Posterior vena cava (tissue), 2 donors: Measurements from ENCODE around the gene KCNIP2. TPM values are rescaled to one million over a fixed set of nuclear protein-coding genes. Genes with fewer than 3 reads are reported as not detected.
A peak's percentile ranks its signal among the peaks of the same experiment; 100 is the strongest.

Experiments
- DNase-seq: peaks from one replicate; pipeline ENCODE4 v3.0.0-alpha.2; 2020; ENCODE audit warnings: low spot score
- intact Hi-C, 2 donors: fragments of 100-400 bp; cut with DNase I; formaldehyde crosslinking; loops; one replicate each; pipeline versions ENCODE4 v1.14.1 to v1.14.2; 2022 to 2023
- long read RNA-seq, 2 donors: library from polyadenylated mRNA; unstranded; transcript quantifications; one replicate each; pipeline ENCODE4 v2.0.0, GENCODE V29; 2020 to 2021
- total RNA-seq, 2 donors: library from RNA; stranded (reverse); fragmentation: NEBNext Ultra II Directional; extraction: Animal tissue kit (Norgen Biotek cat#: 25700); gene quantifications; one replicate each; pipeline ENCODE4 v1.2.1, GENCODE V29; 2021
- donor health status: DM: yes; HTN: yes; CAD: no.
- donor health status: DM: yes; HTN: yes; CAD: no.

KCNIP2 gene
- total RNA-seq: 1 to 10 TPM; 2.3 to 2.7 TPM
- long read RNA-seq, donor 1: 0 reads
- long read RNA-seq, donor 2: 0 reads

DNA sequence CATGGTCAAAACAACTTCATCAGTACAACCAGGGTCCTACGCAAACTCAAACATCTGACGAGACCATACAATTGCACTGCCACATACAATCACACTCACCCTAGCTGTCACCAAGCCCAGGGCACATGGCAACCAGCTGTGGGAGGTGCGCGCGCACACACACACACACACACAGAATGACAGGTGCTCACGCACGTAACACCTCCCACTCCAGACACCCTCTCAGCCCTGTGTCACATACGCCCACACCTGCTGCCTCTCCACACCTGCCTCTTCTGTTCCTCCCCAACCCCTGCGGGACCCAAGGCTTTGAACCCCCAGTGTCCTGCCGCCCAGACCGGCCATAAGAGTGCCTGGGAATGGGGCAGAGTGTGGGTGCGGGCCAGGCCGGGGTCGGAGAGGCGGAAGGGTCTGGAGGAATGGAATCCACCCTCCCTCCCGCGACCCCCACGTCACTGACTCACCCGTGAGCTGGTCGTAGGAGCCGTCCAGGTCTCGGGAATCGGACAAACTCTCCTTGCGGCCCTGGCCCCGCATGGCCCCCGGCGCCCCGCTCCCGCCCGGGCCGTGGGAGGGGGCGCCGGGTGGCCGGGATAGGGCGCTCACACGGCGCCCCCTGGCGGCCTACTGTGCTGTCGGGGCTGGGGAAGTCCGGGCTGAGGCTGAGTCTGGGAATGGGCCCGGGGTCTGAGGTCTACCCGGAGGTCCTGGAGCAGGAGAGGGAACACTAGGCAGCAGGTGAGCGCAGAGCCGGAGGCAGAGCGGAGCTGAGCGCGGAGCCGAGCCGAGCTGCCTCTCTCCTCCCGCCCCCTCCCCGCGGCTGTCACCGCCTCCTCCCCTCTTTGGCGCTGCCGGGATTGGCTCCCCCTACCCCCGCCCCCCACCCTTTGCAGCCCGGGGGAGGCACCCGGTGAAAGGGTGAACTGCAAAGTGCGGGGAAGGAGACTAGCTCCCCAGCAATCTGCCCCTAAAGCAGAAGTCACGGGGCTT, at the start of gene KCNIP2:
TSS of gene KCNIP2 (minus strand) at position 769 of the 990 bp plus-strand sequence. CDS start at position 537, 232 bp downstream.
- intact Hi-C loops: loop anchor here (5.0 to 10.0 kb wide), 3 partner anchors 161 to 521 kb away; no protein-coding TSS in a partner anchor
- DNase-seq: no peak

DNA sequence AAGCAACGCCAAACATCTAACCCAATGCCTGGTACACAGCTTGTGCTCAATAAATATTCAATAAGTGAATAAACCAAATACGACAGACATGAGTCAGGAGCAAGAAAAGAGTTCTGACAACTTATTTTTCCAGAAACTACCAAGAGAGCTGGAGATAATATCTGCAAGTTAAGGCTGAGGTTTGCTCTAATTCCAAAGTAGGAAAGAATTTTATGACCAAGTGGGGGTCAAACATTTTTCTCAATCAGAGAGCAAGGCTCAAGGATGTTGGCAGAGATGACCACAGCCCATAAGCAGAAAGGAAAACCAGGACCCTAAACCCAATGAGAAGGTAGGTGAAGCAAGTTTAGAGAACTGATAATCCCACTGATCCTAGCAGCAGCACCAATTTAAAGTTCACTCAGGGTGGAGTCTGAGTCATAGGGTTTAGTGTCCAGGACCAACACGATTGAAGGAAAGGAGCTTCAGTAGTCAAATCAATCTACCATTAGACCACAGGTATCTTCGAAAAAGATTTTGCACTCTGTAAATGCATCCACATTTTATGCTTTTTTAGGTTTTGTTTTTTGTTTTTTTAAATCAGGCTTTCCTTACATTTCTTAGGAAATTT, 49.3 kb upstream of the KCNIP2 start:
- DNase-seq: no peak
- intact Hi-C loops: no loop called here

- DNase-seq: peak; percentile 88
- intact Hi-C loops: loop anchor here (2.0 to 5.0 kb wide), 2 partner anchors 119 to 123 kb away; no protein-coding TSS in a partner anchor
These were observed 45.9 kb upstream of the KCNIP2 start for GRCh38 chr10:101889256-101890210.

DNA sequence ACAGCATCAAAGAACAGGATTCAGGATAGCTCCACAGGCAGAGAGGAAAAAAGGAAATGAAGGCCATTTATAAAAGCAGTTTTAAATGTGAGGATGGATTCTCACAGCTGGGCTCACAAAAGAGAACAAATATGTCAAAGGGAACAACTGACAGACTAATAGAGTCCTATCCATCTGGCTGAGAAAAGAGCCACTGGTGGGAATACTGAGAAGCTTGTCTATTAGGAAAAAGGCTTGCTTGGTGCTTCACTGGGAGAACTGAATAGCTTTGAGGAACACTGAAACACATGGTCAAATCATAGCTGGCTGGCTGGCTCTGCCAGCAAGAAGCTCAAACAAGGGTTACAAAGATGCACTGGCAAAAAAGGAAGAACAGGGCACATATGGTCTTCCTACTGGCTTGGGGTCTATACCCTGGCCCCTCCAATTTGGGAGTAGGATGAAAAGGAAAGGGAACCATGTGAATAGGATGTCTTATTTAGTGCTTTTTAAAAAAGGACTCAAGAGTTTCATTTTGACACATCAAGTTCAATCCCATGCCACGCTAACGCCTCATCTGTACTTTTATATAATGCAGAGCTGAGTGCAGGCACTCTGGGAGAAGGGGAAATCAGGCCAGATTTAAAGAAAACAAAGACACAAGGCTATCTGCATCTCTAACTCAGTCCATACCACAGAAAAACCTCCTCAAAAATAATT, 44.8 kb upstream of the KCNIP2 start:
- intact Hi-C loops: loop anchor here (2.0 to 5.0 kb wide), 2 partner anchors 120 to 124 kb away; no protein-coding TSS in a partner anchor
- no peak for DNase-seq

DNA sequence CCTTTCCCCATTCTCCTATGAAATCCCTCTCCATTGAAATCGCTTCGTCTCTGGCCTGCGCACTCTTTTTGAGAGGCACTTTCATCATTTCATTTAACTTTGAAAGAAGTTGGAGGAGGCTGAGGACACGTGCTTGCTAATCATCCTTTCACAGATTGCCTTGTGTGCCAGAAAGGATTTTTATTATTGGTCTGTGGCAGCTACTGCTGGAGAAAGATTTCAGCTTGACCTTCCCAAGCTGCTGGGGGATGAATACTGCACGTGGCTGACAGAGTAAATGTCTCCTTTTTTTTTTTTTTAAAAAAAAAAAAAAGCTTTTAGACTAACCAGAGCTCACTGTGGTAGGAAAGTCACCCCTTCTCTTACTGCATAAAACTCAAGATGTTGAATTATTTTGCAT, 44.2 kb upstream of the KCNIP2 start:
- no peak for DNase-seq
- intact Hi-C loops: loop anchor here (2.0 to 5.0 kb wide), 2 partner anchors 121 to 125 kb away; no protein-coding TSS in a partner anchor

GRCh38 chr10:101886521-101887312, 43.1 kb upstream of the KCNIP2 start:
- intact Hi-C loops: loop anchor here in 1 of 2 donors (5.0 kb wide), 1 partner anchor 126 kb away; no protein-coding TSS in a partner anchor
- DNase-seq: no peak

GRCh38 chr10:101881036-101881774, 37.6 kb upstream of the KCNIP2 start:
- intact Hi-C loops: no loop called here
- DNase-seq: no peak

- no peak for DNase-seq
These were observed 36.6 kb upstream of the KCNIP2 start for GRCh38 chr10:101880232-101880573.

DNA sequence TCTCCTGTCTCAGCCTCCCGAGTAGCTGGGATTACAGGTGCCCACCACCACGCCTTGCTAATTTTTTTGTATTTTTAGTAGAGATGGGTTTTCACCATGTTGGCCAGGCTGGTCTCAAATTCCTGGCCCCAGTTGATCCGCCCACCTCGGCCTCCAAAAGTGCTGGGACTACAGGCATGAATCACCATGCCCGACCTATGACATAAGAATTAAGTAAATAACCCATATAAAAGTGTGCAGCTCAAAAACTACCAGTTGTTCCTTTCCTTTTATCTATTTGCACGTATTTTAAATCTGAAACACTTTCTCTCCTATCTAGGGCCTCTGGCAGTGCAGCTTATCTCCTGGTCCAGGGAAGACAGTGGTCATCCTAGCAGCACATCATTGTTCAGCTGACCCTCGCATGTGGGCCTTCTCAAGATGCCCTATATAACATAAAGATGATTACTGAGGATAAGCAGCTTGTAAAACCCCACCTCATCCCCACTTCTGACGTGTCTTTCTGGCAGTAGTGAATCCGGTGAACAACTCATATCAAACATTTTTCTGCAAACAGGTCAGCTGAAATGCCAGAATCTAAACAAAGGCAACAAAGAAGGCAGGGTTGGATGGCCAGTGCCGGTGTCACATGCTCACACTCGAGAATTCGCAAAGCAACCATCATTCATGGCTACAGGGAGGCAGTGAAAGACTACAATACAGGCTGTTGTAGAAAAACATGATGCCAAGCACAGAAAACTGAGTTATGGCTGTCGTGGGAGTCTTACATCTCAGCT, 36.0 kb upstream of the KCNIP2 start:
- intact Hi-C loops: loop anchor here in 1 of 2 donors (1.0 kb wide), 1 partner anchor 42 kb away; no protein-coding TSS in a partner anchor
- no peak for DNase-seq

More at GRCh38 chr10:101880232-101880573, 36.6 kb upstream of the KCNIP2 start:
- intact Hi-C loops: loop anchor here in 1 of 2 donors (1.0 kb wide), 1 partner anchor 41 kb away; no protein-coding TSS in a partner anchor

DNA sequence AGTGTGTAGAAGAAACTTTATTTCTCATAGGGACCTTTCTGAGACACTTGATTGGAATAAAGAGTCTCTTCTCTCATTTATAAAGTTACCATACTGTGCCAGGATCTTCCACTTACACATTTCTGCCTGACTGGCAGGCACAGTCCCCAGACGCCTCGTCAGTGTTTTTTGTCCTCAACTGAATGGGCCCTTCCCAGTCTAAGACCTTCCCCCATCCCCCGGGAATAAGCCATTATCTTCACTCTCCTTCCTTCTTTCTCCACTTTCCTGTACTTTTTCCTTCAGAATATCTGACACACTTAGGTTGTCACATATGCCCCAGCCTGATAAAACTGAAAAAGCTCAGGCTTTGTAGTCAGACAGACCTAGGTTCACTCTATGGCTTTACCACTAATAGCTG, 35.3 kb upstream of the KCNIP2 start:
- DNase-seq: no peak
- intact Hi-C loops: no loop called here

- DNase-seq: no peak
- intact Hi-C loops: no loop called here
These were observed 31.6 kb upstream of the KCNIP2 start for GRCh38 chr10:101875068-101875688.

GRCh38 chr10:101874252-101874651, 30.7 kb upstream of the KCNIP2 start:
- DNase-seq: no peak
- intact Hi-C loops: no loop called here

GRCh38 chr10:101867931-101868330, 24.3 kb upstream of the KCNIP2 start:
- intact Hi-C loops: no loop called here
- DNase-seq: no peak

- intact Hi-C loops: no loop called here
- DNase-seq: no peak
These were observed 15.9 kb upstream of the KCNIP2 start for GRCh38 chr10:101859530-101859929.

DNA sequence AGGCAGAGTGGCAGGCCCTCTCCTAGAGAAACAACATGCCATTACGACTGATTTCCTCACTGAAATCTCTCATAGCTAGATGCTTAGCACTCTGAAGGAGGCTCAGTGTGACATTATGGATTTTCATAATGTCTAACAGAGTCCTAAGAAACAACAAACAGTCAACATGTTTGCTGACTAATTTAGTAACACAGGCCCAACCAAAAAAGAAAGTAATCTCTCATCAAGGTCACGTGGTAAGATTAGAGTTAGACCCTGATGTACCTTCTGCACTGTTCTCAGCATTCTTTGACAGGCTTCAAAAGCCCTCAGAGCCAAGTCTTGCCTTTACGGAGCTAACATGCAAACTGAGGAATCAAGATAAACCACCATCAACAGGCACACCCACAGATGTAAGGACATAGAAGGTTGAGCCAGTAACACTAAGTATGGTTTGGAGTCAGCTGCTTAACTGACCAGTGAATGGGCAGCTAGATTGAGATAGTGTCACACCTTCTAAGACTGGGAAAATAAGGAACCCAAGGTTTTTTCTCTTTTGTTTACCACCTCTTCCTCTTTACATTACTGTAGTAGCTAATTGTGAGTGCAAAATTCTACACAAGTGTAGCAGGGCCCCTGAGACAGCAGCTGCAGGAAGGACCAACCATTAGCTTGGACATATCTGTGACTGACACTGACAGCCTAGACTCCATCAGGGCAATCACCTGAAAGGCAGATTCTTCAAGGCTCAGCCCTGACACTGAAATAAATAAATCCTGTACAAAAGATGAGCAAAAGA, 15.3 kb upstream of the KCNIP2 start:
- DNase-seq: no peak
- intact Hi-C loops: no loop called here
